Activated CD4-positive, alpha-beta T cell treated with anti-CD3 and anti-CD28 coated beads, Interleukin-2, amount 50 U/mL, for 24 hours (primary cell): ENCODE measurements around the gene KLK6.
"Not testable (repeated sequence)": the region's sequence is repeated elsewhere in the genome, so short reads cannot be mapped to it uniquely, and the experiment has no call there.

Experiments
- DNase-seq, 2 donors: peaks; one replicate each; pipeline ENCODE4 v3.0.0-alpha.2; 2020; ENCODE audit warnings: low read depth in 1 of 2, low spot score in 1 of 2

The KLK6 gene

DNA sequence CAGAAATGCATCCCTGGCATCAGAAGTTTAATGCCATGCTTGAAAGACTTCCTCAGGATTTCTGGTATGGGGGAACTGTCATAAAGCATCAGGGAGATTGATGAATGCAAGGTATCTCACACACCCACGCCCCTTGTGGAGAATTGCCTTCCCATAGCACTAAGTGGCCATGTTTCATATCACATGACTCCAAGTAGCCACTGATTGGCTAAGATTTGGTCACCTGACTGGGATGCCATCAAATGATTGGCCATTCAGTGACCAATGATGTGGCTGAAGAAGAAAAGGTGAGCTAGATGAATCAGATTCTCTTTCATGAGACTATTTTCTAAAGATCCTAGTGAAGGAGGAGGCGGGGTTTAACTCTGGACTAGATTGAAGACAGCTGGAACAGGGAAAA lies 24.7 kb upstream of the KLK6 start:
- no peak for DNase-seq

DNA sequence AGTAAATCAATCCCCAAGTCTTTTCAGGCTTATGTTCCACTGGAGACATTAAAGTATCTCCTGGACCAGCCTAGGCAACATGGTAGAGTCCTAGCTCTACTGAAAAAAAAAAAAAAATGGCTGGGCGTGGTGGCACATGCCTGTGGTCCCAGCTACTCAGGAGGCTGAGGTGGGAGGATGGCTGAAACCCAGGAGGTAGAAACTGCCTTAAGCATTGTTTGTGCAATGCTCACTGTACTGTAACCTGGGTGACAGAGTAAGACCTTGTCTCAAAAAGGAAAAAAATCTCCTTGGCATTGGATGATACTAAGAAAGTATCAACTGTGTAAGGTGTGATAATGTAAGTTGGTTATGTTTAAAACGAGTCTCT lies 23.3 kb upstream of the KLK6 start:
- no peak for DNase-seq

DNA sequence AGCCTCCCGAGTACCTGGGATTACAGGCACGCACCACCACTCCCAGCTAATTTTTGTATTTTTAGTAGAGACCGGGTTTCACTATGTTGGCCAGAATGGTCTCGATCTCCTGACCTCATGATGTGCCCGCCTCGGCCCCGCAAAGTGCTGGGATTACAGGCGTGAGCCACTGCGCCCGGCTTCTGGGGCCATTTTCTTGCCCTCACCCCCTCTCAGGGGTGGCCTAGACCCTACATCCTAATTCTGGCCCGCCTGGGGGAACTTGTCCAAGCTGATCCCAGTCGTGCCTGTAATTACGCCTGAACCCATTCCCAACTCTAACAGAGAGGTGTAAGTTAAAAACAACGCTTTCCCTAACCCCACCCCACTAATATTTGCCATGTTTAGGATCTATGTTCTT lies 15.0 kb upstream of the KLK6 start:
- DNase-seq = not testable (repeated sequence)

DNA sequence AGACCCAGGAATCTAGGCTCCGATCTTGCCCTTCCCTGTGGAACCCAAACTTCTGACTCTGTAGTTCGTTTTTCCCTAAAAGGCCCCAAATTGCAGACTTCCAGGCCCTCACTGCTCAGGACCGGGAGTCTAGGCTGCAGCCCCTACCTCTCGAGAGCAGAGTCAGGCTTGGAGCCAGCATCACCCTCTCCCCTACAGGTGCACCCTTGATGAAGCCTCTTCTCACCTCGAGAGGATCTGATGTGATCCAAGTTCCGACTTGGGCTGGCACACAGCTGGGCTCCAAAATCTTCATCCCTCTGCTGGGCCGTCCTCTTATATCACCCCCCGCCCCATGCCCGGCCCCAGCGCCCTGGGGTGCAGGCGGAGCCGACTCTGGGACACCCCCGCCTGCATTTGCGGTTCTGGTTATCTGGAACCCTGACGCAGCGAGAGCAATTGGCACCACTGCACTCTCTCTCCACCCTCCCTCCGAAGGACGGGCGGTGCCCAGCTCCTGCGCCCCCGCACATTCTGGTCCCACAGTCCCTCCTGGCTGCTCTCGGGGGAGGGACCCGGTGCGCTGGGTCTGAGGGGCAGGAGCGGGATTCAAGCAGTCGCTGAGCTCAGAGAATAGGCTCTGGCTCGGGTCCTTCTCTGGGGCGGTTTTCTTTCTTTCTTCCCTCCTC lies 14.4 kb upstream of the KLK6 start, which contains the start of gene KLK7:
KLK7 (minus strand) TSS at position 293 of the 668 bp plus-strand sequence. CDS start 1,518 bp downstream, outside the sequence.
- DNase-seq = no peak

DNA sequence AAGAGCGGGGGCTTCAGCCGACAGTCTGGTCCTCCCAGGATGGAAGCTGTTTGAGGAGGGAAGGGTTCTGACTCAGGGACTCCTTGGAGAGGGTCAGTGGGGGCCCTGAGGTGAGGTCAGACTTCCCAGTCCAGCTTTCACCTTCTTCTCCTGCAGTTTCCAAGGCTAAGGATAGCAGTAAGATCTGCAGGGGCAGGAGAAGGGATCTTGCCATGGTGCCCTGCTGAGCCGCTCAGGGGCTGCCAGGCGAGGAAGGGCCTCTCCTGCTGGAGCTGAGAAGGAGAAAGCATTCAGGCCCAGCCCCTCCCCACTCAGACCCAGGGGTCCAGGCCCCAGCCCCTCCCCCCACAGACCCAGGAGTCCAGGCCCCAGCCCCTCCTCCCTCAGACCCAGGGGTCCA lies 12.8 kb upstream of the KLK6 start:
- no peak for DNase-seq

DNA sequence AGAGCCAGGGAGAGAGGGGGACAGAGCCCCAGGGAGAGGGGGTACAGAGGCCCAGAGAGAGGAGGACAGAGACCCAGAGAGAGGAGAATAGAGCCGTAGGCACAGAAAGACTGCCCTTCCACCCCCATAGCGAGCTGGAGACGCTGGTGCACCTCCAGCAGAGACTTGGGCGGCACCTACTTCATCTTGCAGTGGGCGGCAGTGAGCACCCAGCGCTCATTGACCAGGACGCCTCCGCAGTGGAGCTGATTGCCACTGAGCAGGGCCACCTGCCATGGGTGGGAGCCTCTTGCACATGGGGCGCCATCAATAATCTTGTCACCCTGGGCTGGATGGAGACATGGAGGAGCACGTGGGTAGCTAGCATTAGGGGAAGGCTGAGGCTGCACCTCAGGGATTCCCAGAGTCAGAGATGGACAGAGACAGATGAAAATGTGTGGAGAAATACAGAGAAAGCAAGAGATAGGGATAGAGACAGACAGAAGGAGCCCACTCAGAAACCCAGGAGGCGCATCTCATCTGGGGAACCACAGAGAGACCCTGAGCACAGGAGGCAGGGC lies 12.3 kb upstream of the KLK6 start:
- no peak for DNase-seq

DNA sequence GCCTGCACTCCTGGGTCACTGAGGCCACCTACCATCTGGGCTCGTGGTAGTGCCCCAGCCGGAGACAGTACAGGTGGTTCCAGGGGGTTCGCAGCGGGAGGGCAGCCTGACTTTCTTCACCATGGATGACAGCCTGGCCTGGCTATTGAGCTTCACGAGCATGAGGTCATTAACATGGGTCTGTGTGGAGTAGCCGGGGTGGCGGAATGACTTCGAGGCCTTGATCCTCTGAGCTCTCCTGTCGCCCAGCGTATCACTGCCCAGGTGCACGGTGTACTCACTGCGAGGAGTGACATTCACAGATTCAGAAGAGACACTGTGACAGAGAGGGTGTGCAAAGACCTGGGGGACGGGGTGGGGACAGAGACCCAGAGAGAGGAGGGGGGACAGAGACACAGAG lies 10.8 kb upstream of the KLK6 start:
- DNase-seq = no peak

DNA sequence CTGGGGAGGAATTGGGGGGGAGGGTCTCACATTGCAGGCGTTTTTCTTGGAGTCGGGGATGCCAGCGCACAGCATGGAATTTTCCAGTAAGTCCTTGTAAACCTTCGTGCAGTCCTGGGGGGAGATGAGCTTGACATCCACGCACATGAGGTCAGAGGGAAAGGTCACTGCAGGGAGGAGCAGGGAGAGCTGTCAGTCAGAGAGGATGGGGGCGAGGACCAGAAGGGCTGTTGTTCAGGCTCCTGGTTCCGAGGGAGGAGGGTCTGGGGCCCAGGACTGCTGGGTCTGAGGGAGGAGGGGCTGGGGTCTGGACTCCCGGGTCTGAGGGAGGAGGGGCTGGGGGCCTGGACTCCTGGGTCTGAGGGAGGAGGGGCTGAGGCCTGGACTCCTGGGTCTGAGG lies 10.4 kb upstream of the KLK6 start:
- no peak for DNase-seq

DNA sequence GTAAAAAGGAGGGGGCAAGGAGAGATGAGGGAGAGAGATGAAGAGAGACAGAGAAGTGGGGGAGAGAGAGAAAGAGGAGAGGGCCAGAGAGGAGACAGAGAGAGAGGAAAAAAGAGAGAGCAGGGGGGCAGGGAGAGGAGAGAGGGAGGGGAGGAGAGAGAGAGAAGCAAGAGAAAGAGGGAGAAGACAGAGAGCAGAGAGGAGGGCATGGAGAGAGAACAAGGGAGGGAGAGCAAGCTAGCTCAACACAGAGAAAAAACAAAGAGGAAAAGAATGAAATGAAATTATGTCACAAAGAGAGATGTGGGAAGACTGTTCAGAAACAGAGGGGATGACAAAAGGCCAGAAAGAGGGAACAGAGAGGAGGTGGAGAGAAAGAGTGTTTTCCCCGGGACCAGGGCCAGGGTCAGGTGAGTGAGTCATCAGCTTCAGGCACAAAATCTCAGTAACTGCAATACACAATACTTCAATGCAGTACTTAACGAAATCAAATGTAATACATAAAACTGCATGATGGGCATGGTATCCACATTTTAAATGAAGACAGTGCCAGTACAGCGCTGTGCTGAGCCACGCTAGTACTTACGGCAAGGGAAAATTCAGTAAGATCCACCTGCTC lies 9.5 kb upstream of the KLK6 start:
- DNase-seq = no peak

DNA sequence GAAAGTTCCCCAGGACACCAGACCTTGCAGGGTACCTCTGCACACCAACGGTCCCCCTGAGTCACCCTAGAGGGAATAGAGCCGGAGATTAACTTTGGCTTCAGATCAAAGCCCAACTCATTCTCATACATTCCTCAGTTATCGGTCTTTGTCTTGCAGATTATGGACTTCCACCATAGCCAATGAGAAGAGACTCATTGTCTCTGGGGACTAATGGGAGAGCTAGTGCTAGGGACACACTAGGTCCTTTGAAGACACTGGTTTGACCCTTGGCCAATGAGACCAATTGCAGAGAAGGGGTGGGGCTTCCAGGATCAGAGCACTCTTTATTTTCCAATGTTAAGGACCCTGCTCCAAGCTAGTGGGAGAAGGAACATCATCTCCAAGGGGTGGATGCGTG lies 8.2 kb upstream of the KLK6 start:
- no peak for DNase-seq

DNA sequence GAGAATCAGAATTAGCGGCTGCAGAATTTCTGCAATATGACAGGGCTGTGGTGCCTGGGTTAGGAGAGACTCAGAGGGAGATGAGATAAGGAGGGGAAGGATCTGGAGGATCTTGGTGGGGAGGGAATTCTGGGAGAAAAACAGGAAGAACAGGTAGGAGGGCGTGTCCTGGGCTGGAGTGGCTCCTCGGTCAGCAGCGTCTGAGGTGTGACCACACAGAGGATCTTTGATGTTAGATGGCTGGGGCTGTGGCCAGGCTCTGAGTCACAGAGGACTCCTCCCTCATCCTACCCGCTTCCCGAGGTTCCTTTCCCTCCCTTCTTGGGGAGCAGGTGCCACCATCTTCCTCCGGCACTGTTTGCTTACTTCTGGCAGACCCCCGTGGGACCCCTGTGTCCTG lies 6.4 kb upstream of the KLK6 start:
- DNase-seq = no peak

DNA sequence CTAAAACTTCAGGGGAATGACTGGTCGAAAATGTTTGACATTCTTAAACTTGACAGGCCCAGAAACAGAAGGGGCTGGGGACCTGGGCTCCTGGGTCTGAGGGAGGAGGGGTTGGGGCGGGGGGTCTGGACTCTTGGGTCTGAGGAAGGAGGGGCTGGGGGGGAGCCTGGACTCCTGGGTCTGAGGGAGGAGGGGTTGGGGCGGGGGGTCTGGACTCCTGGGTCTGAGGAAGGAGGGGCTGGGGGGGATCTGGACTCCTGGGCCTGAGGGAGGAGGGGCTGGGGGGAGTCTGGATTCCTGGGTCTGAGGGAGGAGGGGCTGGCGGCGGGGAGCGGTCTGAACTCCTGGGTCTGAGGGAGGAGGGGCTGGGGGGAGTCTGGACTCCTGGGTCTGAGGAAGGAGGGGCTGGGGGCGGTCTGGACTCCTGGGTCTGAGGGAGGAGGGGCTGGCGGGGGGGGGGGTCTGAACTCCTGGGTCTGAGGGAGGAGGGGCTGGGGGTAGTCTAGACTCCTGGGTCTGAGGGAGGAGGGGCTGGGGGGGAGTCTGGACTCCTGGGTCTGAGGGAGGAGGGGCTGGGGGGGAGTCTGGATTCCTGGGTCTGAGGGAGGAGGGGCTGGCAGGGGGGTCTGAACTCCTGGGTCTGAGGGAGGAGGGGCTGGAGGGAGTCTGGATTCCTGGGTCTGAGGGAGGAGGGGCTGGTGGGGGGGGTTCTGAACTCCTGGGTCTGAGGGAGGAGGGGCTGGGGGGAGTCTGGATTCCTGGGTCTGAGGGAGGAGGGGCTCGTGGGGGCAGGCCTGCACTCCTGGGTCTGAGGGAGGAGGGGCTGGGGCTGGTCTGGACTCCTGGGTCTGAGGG lies 5.5 kb upstream of the KLK6 start:
- no peak for DNase-seq

DNA sequence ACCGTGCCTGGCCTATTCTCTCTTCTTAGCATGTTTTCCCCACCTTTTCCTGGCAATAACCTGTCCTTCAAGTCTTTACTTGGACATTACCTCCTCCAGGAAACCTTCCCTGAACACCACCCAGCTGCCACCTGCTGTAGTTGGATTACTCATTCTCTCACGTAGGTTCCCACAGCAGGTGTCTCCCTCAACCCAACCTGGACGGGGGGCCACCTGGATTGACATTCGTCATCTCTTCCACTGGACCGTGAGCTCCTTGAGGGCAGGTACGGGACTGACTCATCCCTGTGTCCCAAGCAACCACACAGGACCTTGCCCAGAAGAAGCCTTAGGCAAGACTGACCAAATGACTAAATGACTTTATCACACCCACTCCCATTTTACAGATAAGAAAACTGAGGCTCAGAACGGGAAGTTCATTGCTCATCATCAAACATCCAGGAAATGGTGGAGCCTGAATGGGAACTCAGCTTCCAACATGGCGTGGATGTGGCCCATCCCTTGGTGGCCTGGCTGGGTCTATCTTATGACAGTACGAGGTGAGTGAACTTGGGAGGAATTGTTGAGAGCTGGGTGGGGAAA lies 3.5 kb upstream of the KLK6 start:
- no peak for DNase-seq

DNA sequence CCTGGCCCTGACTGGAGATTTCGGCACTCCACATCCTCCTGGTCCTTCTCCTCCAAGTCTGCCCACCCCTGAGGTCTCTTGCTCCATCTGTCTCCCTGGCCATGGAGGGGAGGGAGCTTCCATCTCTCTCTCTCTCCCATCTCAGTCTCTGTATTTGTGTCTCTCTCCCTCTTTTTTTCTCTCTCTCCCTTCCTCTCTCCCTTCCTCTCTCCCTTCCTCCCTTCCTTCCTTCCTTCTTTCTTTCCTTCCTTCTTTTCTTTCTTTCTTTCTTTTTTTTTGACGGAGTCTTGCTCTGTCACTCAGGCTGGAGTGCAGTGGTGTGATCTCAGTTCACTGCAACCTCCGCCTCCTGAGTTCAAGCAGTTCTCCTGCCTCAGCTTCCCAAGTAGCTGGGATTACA lies 419 bp upstream of the KLK6 start:
- DNase-seq = not testable (repeated sequence)

DNA sequence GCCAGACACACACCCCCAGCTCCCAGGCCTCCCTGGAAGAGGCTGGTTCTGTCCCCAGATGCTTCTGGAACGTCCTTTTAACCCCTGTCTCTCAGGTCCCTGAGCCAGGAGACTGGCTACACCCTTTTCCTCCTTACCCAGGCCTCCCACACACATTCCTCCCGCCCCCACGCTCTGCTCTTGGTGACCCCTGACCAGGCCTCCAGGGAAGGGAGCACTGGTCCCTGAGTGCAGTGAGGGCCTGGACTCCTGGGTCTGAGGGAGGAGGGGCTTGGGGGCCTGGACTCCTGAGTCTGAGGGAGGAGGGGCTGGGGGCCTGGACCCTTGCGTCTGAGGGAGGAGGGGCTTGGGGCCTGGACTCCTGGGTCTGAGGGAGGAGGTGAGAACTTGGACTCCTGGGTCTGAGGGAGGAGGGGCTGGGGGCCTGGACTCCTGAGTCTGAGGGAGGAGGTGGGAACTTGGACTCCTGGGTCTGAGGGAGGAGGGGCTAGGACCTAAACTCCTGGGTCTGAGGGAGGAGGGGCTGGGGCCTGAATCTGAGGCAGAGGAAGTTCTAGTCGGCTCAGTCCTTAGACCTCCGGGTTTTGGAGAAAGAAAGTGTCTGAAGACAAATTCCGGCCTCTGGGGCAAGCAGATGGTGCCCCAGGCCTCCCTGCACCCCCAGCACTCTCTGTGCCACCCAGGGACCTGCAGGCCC lies 527 bp downstream of the KLK6 start:
- no peak for DNase-seq

DNA sequence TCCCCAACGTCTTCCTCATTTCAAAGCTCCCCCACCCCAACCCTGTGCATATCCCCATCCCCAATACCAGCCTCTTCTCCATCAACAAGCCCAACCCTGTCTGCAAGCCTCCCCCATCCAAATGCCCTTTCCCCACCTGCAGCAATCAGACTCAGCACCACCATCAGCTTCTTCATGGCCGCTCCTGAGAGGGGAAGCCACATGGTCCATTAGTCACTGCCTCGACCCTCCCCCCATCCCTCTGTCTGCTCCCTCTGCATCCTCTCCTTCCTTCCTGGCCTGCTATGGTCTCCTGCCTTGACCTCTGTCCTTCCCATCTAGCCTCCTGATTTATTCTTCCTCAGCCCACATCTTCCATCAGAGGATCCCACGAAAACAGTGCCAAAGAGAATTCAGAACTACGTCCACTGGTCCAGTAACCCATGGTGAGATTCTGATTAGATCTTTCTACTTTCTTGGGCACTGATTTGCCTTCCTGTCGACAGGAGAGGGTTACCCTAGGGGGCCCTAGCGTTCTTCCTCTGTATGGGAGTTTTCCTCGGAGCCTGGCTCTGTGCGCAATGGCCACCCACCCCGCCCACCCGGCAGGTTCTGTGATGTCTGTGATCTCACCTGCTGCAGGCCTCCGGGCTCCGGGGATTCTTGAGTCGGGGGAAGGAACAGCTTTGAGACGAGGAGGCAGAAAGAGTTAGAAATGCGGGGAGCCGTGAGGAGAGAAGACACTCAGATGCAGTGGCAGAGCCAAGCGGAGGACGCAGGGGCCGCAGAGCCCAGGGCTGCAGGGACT lies 1.3 kb downstream of the KLK6 start:
- no peak for DNase-seq

DNA sequence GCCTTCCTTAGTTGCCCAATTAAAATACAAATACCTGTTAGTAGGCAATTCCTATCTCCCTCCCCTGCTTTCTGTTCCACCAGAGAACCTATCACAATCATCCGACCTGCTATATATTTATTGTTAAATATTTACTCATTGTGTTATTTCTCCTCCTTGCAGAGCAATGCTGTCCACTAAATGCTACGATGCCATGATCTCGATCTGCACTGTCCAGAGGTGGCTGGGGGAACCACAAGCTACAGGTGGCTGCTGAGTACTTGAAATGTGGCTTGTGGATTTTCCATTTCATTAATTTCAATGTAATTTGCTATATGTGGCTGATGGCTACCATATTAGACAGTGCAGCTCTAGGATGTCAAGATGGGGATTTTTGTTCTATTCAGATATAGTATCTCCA lies 5.1 kb downstream of the KLK6 start:
- DNase-seq = no peak

DNA sequence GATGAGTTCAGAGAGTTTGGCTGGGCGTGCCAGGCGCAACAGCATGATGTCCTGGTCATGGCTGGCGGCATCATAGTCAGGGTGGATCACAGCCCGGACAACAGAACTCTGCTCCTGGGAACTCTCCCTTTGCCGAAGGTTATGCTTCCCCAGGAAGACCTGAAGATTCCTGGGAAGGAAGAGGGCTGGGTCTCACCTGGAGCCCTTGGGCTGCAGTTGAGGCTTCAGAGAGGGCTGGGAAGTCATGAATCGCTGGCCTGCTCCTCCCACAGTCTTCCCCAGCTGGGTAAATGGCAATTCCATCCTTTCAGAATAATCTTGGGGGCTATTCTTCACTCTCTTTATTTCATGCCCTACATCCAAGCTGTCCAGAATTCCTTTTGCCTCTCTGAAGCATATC lies 6.0 kb downstream of the KLK6 start:
- no peak for DNase-seq

DNA sequence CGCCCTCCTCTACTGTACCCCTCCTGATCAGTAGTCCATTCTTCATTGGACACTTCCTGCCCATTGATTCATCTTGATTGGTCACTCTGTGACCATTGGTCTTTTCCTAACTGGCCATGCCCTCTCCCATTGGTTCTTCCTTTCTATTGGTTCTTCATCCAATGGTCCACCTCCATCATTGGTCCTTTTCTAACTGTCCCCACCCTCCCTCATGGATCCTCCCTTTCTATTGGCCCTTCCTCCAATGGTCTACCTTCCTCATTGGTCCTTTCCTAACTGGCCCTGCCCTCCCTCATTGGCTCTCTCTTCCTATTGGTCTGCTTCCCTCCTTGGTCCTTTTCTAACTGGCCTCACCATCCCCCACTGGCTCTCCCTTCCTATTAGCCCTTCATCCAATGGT lies 7.1 kb downstream of the KLK6 start:
- no peak for DNase-seq
